Measurements from ENCODE around the gene CCDC78.
"Not testable (repeated sequence)": the region's sequence is repeated elsewhere in the genome, so short reads cannot be mapped to it uniquely, and the experiment has no call there.

The CCDC78 gene

DNA sequence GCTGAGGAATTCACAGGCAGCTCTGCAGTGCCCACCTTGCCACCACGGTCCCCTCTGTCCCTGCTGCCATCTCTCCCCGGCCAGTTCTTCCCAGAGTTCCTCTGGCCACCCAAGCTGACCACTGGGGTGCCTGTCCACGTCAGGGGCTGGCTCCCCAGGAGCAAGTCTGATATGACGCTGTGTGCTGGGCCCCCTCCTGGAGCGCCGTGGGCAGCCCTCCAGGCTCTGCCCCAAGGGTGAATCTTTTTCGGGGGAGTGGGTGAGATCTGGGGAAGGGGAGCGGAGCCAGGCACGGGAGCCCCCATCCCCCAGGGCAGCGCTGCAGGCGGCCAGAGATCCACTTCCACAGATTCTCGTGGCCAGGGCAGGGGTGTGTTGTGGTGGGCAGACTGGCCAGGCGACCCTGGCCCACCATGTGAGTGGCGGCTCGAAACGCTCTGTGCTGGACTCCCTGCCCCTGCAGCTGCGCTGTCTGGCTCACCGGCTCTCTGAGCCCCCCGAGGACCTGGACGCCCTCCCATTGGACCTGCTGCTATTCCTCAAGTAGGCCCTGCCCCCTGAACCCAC lies 38.0 kb upstream of the CCDC78 start:
- Mint-ChIP-seq H3K27ac (no peak overlapping the region), H3K4me1 (no peaks in the 10 kb centered on the region), H3K27me3 (peaks cover 53% of the 10 kb centered on the region), H3K4me3 (no peak overlapping the region), H3K9me3 (no peaks in the 10 kb centered on the region), H3K36me3 (no peaks in the 10 kb centered on the region)
- no peak for ATAC-seq

DNA sequence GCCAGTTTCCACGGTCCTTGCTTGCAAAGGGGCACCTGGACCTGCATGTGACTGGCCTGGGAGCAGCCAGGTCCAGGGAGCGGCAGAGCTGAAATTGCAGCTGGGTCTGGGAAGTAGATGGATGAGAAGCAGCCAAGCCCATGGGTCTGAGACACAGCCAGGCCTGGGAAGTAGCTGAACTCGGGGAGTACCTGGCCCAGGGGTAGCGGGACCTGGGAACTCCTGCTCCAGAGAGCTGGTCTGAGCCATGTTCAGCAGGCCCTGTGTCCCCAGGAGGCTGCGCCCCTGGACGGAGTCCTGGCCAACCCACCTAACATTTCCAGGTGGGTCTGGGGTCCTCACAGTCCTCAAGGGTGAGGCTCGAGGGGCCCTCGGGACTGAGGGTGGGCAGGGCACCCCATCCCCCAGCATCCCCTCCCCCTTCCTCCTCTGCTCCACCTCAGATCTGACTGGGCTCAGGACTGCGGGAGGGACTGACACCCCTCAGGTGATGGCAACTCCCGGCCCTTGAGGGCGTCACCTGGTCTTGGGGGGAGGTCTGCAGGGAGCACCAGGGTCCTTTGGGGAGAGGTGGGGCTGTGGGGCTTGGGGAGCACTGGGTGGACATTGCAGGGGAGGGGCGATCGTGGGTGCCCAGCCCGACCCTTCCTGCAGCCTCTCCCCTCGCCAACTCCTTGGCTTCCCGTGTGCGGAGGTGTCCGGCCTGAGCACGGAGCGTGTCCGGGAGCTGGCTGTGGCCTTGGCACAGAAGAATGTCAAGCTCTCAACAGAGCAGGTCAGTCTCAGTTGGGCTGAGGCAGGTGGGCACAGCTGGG lies 37.3 kb upstream of the CCDC78 start:
- no peaks in the 10 kb centered on the region for H3K9me3 Mint-ChIP-seq
- ATAC-seq: no peak
- no peak overlapping the region for H3K4me3 Mint-ChIP-seq
- no peaks in the 10 kb centered on the region for H3K36me3 Mint-ChIP-seq
- no peak overlapping the region for H3K27ac Mint-ChIP-seq
- no peaks in the 10 kb centered on the region for H3K4me1 Mint-ChIP-seq
- peaks cover 53% of the 10 kb centered on the region for H3K27me3 Mint-ChIP-seq

DNA sequence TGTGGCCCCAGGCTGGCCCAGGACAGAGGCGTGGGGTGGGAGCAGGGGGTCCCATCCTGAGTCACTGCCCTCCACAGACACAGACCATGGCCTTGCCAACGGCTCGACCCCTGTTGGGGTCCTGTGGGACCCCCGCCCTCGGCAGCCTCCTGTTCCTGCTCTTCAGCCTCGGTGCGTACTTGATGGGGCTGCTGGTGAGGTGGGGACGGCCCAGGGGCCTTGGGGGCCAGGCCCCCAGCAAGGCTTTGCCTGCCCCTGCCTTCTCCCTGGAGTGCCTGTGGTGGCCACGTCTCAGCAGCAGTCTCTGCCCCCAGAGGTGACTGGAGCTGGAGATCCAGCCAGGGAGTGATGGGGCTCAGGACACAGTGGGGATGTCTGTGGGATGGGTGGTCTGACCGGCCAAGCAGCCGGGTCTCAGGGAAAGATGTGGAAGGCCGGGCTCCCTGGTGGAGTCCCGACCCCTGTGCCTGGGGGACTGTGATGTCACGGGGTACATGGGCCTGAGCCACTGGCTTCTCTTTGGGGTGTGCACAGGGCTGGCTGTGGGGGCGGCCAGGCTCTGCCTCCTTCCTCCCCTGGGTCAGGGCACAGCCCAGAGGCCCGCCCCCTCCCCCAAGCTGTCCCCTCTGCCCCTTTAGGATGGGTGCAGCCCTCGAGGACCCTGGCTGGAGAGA lies 36.5 kb upstream of the CCDC78 start:
- no peaks in the 10 kb centered on the region for H3K9me3 Mint-ChIP-seq
- no peak for ATAC-seq
- H3K27me3 Mint-ChIP-seq: peaks cover 58% of the 10 kb centered on the region
- no peak overlapping the region for H3K4me3 Mint-ChIP-seq
- no peaks in the 10 kb centered on the region for H3K4me1 Mint-ChIP-seq
- H3K36me3 Mint-ChIP-seq: no peaks in the 10 kb centered on the region
- H3K27ac Mint-ChIP-seq: no peak overlapping the region

DNA sequence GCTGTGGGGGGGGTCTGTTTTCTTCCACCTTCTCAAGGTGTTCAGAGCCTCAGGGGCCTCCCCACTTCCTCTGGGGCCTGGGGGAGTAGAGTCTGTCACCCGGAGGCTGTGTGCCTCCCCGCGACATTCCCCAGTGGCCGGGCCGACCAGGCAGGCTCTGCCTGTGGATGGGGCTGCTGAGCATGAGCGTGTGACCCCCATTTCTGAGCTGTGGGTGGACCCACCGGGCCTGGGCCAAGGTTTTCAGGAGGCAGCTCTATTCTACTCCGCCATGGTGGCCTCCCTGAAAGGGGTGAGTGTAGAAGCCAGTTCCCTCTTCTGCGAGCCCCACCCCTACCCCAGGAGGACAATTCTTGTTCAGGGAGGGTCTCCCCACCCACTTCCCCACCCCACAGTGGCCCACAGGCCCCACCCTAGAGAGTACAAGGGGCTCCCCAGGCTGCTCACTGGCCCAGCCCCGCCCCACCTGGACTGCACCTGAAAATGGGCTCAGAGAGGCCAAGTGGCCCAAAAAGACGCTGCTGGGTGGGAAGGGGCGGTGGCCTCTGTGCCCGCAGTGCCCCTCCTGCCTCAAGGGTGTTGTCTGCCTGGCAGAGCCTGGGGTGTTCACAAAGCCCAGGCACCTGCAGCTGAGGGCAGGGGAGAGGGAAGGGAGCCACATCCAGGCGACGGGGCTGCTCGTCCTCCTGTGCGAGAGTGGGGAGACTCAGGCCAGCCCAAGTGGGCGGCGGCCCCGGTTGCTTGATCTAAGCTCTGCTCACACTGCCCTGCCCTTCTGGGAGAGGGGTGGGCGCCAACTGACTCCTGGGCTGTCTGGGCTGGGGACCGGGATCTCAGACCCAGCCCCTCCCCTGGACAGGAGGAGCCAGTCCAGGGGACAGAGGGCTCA lies 35.6 kb upstream of the CCDC78 start:
- Mint-ChIP-seq H3K4me1 (no peaks in the 10 kb centered on the region), H3K9me3 (peaks cover 2% of the 10 kb centered on the region), H3K36me3 (no peaks in the 10 kb centered on the region), H3K27me3 (peaks cover 60% of the 10 kb centered on the region), H3K4me3 (no peak overlapping the region), H3K27ac (no peak overlapping the region)
- no peak for ATAC-seq

DNA sequence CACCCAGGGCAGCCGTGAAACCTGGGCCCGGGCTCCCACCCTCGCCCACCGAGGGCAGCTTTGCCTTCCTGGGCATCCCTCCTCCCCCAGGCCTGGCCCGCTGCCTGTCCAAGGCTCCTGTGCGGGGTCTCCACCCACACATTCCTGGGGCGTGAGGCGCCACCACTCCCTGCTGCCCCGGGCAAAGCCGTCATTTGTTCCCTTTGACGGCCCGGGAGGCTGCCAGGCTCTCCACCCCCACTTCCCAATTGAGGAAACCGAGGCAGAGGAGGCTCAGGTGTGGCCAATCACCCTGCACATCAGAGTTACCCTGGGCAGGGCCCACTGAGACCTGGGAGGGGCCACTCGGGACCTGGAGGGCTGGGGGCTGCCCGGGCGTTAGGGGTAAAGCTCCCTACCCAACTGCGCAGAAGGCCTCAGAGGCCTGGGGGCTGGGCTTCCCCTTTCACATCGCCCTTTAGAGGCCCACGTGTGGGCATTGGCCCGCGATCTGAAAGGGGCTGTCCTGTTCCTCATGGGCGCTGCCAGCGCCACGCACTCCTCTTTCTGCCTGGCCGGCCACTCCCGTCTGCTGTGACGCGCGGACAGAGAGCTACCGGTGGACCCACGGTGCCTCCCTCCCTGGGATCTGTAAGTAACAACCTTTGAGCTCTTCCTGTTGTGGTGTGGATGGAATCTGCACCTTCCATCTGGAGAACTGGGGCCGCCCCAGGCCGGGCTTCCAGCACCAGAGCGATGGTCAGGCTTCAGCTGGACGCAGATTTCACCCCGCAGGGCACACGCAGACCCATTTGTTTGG lies 34.5 kb upstream of the CCDC78 start, which contains the start of gene MSLN:
Gene MSLN (plus strand): TSS at position 190 of the 799 bp plus-strand sequence. CDS start 1,947 bp downstream, outside the sequence.
- H3K36me3 Mint-ChIP-seq: no peaks in the 10 kb centered on the region
- ATAC-seq: no peak
- no peak within 1 kb of the TSS for H3K27ac Mint-ChIP-seq
- peaks cover 49% of the 10 kb centered on the region for H3K27me3 Mint-ChIP-seq
- H3K4me3 Mint-ChIP-seq: no peak within 1 kb of the TSS
- peaks cover 2% of the 10 kb centered on the region for H3K9me3 Mint-ChIP-seq
- H3K4me1 Mint-ChIP-seq: no peaks in the 10 kb centered on the region

DNA sequence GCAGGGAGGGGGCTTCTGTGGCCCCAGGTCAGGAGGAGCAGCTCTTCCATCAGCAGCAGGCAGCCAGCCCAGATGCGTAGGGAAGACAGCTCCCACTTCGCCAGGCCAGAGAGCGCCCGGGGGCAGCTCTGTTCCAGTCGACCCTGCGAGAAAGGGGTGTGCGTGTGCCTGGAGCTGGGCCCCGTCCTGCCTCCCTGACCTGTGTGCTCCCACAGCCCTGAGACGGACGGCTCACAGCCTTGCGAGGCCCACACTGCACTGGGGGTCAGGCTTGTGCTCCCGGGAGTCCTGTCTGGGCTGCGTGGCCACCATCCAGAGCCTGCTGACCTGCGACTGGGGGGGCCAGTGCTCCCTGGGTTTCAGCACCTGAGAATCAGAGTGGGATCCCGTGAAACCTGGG lies 33.8 kb upstream of the CCDC78 start:
- Mint-ChIP-seq H3K4me1 (no peaks in the 10 kb centered on the region), H3K27ac (no peak overlapping the region), H3K9me3 (peaks cover 2% of the 10 kb centered on the region), H3K27me3 (peaks cover 49% of the 10 kb centered on the region), H3K4me3 (no peak overlapping the region), H3K36me3 (no peaks in the 10 kb centered on the region)
- ATAC-seq: no peak

DNA sequence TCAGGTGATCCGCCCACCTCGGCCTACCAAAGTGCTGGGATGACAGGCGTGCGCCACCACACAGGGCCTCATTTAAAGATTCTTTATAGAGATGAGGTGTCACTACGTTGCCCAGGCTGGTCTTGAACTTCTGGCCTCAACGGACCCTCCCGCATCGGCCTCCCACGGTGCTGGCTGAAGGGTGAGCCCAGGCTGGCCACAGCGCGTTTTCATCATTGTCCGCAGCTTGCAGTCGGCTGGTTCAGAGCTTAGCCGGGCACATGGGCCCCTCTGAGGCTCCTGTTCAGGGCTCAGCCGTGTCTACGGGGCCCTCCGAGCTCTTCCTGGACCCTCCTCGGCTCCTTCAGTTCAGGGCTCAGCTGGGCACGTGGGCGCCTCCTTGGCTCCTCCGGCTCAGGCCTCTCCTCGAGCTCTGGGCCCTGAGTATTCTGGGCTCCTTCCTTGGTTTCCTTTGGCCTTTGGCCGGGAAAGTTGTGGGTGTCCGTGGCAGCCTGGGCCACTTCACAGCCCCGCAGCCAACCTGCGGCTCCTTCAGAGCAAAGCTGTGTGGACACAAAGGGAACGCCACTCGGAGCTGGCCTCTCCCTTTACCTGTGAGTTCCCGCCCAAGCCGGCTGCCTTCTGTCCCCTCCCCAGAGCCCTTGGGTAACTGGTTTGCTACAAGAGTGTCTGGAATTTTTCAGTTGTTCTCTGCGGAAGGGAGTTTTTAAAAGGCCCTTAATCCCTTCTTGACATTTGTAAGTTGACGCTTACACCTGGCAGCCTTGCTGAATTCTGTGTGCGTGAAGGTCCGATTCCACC lies 33.1 kb upstream of the CCDC78 start:
- Mint-ChIP-seq H3K4me1 (peaks cover 5% of the 10 kb centered on the region), H3K27ac (no peak overlapping the region), H3K4me3 (no peak overlapping the region), H3K36me3 (no peaks in the 10 kb centered on the region), H3K9me3 (peaks cover 2% of the 10 kb centered on the region), H3K27me3 (peaks cover 49% of the 10 kb centered on the region)
- no peak for ATAC-seq

DNA sequence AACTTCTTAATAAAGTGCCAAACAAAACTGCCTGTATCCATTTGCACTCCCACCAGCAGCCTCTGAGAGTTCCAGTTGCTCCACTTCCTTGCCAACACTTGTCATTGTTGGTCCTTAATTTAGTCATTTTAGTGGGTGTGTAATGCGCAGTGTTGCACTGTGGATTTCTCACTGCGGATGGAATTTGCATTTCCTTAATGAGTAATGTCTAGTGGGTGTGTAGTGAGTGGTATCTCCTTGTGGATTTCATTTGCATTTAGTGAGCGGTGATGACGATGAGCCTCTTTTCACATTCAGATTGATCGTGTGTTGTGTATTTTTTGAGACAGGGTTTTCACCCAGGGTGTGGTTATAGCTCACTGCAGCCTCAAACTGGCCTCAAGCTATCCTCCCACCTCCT lies 30.2 kb upstream of the CCDC78 start:
- Mint-ChIP-seq H3K9me3 (peaks cover 2% of the 10 kb centered on the region), H3K36me3 (no peaks in the 10 kb centered on the region), H3K4me1 (peaks cover 5% of the 10 kb centered on the region), H3K27me3 (peaks cover 20% of the 10 kb centered on the region), H3K4me3 (no peak overlapping the region), H3K27ac (no peak overlapping the region)
- ATAC-seq: no peak

DNA sequence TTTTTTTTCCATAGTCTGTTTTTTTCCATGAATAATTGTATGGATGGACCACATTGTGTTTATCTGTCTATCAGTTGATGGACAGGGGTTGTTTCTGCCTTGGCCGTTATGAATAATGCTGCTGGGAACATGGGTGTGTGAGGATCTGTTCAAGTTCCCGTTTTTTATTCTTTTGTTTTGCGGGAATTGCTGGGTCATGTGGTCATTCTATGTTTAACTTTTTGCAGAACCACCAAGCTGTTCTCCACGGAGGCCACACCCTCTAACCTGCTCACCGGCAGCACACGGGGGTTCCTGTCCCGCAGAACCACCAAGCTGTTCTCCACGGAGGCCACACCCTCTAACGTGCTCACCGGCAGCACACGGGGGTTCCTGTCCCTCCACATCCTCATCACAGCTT lies 28.4 kb upstream of the CCDC78 start:
- no peak overlapping the region for H3K4me3 Mint-ChIP-seq
- peaks cover 11% of the 10 kb centered on the region for H3K27me3 Mint-ChIP-seq
- peaks cover 5% of the 10 kb centered on the region for H3K4me1 Mint-ChIP-seq
- H3K9me3 Mint-ChIP-seq: peaks cover 2% of the 10 kb centered on the region
- ATAC-seq: no peak
- no peaks in the 10 kb centered on the region for H3K36me3 Mint-ChIP-seq
- H3K27ac Mint-ChIP-seq: no peak overlapping the region

DNA sequence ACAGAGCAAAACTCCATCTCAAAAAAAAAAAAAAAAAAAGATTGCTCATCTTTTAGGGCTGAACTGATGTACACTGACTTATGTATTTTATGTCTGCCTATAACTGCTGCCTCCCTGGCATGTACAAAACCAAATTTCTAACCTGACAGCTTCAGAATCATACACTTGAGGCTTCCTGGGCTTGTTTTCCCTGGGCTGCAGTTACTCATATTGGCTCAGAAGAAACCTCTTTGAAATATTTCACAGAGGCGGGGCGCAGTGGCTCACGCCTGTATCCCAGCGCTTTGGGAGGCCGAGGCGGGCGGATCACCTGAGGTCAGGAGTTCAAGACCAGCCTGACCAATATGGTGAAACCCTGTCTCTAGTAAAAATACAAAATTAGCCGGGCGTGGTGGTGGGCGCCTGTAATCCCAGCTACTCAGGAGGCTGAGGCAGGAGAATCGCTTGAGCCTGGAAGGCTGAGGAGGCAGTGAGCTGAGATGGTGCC lies 27.9 kb upstream of the CCDC78 start:
- not testable (repeated sequence) for H3K27ac Mint-ChIP-seq, H3K36me3 Mint-ChIP-seq, ATAC-seq, H3K4me3 Mint-ChIP-seq, H3K4me1 Mint-ChIP-seq, H3K9me3 Mint-ChIP-seq
- peaks cover 11% of the 10 kb centered on the region for H3K27me3 Mint-ChIP-seq

DNA sequence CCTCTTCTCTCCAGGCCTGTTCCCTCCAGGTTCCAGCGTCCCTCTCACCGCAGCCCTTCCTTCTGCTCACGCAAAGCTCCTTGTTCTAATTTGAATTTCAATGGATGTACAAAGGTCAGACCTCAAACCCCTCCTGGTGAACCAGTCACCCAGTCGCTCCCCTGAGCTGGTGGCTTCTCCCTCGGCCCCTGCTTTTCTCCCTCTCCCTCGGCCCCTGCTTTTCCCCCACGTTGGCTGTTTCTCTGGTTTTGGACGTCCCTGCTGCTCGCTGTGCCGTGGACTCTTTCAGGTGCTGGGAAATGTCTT lies 25.7 kb upstream of the CCDC78 start:
- Mint-ChIP-seq H3K4me3 (no peak overlapping the region), H3K36me3 (no peaks in the 10 kb centered on the region), H3K27me3 (no peaks in the 10 kb centered on the region), H3K4me1 (peaks cover 5% of the 10 kb centered on the region), H3K9me3 (no peaks in the 10 kb centered on the region), H3K27ac (no peak overlapping the region)
- ATAC-seq: no peak

DNA sequence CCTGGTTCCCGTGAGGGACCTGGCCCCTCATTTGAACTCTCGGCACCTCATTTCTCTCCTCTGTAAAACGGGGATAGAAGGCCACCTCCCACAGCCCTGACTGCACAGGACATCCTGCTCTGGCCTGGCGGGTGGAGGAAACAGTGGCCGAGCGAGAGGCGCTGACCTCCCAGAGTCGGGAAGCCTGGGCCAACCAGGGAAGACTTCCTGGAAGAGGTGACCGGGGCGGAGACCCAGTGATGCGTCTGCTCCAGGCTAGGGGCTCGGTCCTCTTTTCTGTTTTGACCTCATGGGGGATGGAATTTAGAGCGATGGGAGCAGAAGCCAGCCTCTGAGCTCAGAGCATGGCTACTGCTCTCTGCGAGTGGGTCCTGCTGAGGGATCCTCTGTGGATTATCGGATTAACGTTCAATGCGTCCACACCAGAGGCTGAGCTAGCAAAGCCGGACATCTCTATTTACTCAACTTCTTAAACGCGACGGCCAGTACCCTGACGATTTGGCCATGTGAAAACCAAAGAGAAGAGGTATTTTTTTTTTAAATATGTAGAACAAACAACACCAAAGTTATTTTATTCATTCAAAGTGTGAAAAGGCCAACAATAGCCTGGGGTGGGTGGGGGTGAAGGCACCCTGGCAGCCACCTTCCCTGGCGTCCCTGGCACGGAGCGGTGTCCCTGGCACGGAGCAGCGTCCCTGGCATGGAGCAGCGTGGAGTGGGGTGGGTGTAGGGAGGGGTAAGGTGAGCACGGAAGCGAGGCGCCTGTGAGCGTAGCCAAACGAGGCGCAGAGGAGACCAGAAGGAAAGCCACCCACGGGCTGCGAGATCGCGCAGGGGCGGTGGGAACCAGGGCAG lies 25.1 kb upstream of the CCDC78 start:
- Mint-ChIP-seq H3K4me1 (peaks cover 5% of the 10 kb centered on the region), H3K9me3 (no peaks in the 10 kb centered on the region), H3K27ac (no peak overlapping the region), H3K27me3 (no peaks in the 10 kb centered on the region), H3K4me3 (no peak overlapping the region), H3K36me3 (no peaks in the 10 kb centered on the region)
- peak; percentile 16 for ATAC-seq

DNA sequence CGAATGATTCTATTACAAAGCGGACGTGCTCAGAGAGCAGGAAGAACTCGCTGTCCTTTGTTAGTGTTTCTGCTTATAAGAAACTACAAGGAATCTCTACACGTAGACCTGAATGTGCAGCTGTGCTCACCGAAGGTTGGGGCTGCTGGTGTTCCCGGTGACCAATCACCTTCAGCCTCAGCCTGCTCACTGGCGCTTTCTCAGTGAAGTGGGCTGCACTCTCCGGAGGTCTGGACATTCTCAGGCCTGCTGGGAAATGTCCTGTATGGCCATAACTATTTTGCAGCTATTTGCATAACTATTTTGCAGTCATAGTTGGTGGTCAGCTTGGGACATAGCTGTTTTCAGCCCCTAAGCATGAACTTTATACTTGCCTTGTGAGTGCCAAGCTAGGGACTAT lies 24.2 kb upstream of the CCDC78 start:
- no peak overlapping the region for H3K4me3 Mint-ChIP-seq
- no peaks in the 10 kb centered on the region for H3K36me3 Mint-ChIP-seq
- peaks cover 5% of the 10 kb centered on the region for H3K4me1 Mint-ChIP-seq
- no peak for ATAC-seq
- no peaks in the 10 kb centered on the region for H3K9me3 Mint-ChIP-seq
- H3K27ac Mint-ChIP-seq: no peak overlapping the region
- H3K27me3 Mint-ChIP-seq: no peaks in the 10 kb centered on the region

Measured in stimulated activated memory B cell treated with anti-CD40 and anti-IgM and Interleukin-4, amounts not matched to agents 10 μg/mL and 1 μg/mL and 100 μg/mL, for 72 hours (primary cell).